Stimulated activated CD4-positive, alpha-beta T cell treated with anti-CD3 and anti-CD28 coated beads, Interleukin-4, amount 100 ng/mL, for 48 hours (primary cell): ENCODE data around the gene JDP2.
A peak's percentile ranks its signal among the peaks of the same experiment; 100 is the strongest.
"Not testable (repeated sequence)": the region's sequence is repeated elsewhere in the genome, so short reads cannot be mapped to it uniquely, and the experiment has no call there.

Source experiments
- DNase-seq, 2 donors: peaks; one replicate each; pipeline ENCODE4 v3.0.0-alpha.2; 2020; ENCODE audit warnings: low read depth in 2 of 2

The JDP2 gene, protein sequence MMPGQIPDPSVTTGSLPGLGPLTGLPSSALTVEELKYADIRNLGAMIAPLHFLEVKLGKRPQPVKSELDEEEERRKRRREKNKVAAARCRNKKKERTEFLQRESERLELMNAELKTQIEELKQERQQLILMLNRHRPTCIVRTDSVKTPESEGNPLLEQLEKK

DNA sequence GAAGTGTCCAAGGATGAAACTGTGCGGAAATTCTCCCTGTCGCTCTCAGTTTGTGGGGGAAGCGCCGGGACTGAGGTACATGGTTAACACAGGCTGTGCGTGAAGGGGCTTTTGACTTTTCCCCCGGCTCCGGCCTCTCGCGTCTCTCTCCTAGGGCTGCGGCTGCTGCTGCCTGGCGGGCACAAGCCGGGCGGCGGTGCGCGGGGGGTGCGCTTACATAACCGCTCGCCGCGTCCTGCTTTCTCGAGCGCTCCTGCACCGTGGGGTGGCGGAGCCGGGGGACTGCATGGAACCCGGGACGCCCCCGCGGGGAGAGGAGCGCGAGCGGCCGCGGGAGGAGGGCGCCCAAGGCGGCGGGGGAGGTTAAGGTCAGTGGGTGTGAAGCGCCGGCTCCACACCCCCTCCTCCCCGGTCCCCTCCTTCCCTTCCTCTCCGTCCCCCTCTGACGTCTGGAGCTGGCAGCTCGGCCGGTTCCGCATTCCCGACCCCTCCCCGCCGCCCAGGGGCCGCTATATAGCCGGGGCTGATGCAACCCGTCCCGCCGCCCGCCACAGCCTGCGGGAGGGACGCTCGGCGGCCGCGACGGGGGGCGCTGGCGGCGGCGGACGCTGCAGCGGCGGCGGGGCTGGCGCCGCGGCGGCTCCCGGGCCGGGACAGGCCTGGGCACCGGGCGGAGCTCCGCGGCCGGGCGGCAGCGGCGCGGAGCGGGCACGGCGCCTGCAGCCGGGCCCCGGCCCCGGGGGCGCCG is at the start of gene JDP2:
TSS of gene JDP2 (plus strand) at position 541 of the 748 bp plus-strand sequence. CDS start 9,899 bp downstream, outside the sequence.
- peak; percentile 16 to 30 for DNase-seq

DNA sequence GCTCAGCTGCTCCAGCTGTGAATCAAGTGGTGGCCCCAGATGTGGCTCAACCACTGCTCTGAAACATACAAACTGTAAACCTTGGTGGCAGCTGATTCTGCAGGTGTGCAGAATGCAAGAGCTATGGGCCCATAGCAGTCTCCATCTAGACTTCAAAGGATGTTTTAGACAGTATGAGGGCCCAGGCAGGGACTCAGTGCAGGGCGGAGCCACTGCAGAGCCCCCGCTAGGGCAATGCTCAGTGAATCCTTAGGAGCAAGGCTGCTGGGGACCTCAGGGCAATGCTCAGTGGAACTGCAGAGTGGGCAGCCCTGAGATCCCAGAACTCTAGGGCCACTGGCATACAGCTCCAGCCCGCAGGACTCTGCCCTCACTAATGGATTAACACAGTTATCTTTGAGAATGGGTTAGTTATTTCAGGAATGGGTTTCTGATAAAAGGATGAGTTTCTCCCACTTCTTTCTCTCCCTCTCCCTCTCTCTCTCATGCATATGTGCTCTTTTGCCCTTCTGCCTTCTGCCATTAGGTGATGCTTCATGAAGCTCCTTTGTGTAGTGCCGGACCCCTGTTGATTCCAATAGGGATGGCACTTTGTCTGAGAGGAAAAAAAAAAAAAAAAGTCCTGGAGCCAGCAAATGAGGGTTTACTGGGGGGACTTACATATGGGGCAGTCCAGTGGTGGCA is 48.4 kb upstream of the JDP2 start:
- DNase-seq = no peak

DNA sequence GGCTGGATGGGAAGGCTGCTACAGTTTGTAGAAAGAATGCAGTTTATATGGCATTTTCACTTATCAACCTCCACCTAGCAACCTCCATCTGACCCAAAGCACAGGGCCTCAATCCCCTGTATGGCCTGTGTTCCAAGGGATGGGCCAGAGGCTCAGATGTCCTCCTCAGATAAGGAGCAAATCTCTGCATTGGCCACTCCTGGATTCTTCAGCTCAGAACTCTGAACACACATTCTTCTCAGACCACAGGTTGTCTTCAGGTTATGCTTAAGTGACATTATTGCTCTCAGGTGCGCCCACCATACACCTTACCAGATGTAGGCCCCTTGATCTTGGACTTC is 47.9 kb upstream of the JDP2 start:
- DNase-seq = no peak

DNA sequence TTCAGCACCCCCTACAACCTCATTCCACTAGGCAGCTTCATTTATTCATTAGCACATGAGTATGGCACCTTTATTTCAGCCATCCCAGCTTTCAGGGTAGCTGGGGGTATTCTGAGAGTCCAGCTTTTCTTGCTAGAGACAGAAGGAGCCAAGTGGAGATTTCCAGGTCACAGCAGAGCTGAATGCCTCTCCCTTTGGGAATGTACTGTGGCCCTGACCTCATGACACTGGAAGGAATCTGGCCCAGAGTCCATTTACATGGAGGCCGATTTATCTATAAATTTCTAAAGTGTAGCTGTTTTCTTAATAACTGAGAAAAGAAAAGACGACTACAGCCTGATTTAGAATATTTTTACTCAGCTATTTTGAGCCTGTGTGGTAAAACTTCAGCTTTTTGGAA is 47.2 kb upstream of the JDP2 start:
- DNase-seq = no peak

DNA sequence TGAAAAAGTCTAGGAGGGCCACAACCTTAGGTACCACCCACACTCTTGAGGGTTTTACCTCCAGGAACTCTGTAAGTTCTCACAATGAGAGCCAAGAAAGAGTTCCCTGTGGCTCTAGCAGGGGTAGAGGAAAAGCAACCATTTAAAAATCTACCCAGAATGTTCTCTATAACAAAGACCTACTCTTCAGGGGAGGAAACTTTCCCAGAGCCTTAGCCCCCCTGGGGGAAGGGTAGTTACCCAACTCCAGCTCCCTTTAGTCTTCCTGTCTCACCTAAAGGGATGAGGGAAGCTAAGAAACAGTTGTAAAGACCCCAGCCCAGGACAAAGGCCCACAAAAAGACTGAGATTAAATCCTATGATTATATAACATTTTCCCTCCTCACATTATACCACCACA is 46.2 kb upstream of the JDP2 start:
- DNase-seq = no peak

DNA sequence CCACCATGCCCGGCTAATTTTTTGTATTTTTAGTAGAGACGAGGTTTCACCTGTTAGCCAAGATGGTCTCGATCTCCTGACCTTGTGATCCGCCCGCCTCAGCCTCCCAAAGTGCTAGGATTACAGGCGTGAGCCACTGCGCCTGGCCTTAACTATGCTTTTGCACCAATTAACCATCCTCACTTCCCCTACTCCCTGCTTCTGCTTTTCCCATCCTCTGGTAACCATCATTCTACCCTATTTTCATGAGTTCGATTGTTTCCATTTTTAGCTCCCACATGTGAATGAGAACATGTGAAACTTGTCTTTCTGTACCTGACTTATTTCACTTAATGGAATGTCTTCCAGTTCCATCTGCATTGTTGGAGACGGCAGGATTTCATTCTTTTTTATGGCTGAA is 44.6 kb upstream of the JDP2 start:
- DNase-seq = not testable (repeated sequence)

DNA sequence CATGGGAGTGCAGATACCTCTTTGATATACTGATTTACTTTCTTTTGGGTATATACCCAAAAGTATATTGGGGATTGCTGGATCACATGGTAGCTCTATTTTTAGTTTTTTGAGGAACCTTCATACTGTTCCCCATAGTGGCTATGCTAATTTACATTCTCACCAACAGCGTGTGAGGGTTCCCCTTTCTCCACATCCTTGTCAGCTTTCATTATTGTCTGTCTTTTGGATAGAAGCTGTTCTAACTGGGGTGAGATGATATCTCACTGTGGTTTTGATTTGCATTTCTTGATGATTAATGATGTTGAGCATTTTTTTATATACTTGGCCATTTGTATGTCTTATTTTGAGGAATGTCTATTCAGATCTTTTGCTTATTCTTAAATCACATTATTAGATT is 44.1 kb upstream of the JDP2 start:
- DNase-seq = no peak

DNA sequence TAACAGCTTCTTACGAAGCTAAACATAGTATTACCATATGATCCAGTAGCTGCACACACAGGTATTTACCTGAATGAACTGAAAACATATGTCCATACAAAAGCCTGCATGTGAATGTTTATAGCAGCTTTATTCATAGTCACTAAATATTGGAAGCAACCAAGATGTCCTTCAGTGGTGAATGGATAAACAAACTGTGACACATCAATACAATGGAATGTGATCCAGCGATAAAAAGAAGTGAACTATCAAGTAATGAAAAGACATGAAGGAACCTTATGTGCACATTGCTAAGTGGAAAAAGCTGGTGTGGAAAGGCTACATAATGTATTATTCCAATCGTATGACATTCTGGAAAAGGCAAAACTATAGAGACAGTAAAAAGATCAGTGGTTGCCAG is 38.1 kb upstream of the JDP2 start:
- no peak for DNase-seq

DNA sequence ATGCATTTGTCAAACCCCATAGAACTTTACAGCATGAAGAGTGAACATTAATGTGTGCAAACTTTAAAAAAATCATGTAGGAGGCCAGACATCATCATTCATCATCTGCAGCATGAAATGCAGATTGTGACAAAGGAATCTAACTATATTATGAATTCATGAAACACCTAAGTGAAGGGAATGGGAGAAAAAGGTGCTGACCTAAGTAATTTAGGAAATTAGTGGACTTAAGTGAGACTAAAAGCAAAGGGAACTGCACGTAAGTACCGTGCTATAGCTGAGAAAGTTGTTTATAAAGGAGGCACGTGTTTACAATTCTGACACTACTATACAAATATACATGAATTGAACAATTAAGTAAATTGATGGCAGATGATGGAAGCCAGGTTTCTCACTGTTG is 37.6 kb upstream of the JDP2 start:
- no peak for DNase-seq

DNA sequence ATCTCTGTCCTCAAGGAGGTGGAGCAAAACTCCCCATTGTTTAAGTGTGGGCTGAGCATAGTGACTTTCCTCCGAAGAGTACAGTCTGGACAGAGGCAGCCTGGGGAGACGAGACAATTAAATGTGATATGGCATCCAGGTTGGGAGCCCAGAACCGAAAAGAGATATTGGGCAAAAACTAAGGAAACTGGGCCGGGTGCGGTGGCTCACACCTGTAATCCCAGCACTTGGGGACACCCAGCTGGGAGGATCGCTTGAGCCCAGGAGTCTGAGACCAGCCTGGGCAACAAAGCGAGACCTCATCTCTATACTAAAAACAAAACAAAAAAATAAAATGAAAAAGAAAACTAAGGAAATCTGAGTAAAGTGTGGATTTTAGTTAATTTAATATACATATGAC is 35.9 kb upstream of the JDP2 start:
- DNase-seq = no peak

DNA sequence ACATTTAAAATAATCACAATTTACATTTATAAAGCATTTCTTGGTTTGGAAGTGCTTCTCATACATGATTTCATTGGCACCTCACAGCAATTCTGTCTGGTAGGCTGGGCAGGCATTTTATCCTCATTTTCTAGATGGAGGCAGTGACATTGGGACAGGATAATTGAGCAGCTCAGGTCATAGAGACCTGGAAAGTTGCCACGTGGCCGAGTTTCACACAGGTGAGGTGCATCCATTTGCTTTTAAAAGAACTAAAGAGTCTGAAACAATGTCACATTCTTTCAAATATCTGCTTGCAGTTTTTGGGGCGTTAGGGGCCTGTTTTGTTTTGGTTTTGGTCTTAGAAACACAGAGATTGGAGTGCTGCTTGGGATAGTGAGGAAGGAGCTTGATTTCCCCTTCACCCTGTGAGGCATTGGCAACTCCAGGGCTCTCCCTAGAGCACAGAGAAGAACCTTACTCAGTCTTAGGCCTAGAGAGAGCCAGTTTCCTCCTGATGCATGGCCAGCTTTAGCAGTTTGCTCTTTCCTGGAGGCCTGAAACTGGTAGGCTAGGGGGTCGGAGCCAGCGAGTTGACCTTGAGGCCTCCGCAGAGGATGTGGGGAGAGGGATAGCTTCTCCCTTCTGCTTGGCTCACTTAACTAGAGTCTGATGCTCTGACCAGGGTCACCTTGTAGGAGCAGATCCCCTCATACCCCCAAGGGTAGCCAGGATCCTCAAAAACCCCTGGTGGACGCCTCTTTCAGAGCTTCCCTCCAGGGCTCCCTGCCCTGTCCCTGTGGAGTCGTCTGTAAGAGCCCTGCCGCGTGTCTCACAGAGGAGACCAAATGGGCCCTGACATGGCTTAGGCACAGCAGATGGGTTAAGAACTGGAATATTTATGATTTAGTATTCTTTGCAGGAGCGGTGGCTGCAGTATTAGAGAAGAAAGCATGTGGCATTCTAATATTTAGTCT is 34.9 kb upstream of the JDP2 start:
- no peak for DNase-seq

DNA sequence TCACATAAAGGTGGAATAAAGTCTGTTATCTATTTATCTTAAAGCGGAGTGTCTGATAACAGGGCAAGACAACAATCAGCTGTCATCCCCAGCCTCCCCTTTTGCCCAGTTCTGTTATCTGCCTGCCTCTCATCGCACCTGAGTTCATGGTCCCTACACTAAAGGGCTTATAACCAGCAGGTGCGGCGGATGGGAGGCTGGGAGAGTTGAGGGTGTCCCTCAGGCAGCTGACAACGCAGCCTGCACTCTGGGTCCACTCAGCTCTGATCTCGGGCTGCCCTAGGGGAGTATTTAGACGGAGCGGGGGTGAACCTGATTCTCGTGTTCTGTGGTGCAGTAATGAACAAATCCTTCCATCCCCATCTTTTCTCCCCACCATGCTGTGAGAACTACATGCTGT is 34.0 kb upstream of the JDP2 start:
- DNase-seq = no peak

DNA sequence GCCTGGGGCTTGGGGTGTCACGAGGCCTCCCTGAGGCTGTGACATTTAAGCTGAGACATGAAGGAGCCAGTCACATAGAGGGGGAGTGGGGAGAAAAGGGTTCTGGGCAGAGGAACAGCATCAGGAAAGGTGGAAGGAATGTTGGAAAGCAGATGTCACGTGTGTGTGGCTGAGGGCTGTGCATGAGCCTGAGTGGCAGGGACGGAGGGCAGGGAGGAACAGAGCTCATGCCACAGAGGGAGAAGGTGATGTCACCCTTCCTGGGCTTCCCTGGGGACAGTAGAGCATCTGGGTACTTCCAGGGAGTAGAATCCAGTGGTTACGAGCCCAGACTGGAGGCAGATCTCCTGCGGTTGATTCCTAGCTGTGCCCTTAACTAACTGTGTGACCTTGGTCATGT is 32.0 kb upstream of the JDP2 start:
- DNase-seq = no peak

DNA sequence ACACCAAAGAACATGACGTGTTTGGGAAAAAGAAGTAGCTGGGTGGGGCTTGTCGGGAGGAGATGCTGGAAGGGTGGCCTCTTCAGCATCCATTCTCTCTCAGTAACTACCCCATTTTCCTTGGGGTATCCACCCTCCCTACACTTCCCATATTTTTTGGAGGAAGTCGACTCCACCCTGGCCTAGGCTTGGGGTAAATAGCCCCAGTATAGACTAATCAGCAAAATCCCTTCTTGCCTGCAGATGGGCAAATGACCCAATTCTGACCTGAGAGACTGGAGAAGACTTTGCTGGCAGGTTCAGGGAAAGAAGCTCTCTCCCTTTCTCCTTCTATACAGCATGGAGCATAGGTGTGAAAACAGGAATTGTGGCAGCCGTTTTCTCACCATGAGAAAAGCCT is 28.5 kb upstream of the JDP2 start:
- DNase-seq = no peak

DNA sequence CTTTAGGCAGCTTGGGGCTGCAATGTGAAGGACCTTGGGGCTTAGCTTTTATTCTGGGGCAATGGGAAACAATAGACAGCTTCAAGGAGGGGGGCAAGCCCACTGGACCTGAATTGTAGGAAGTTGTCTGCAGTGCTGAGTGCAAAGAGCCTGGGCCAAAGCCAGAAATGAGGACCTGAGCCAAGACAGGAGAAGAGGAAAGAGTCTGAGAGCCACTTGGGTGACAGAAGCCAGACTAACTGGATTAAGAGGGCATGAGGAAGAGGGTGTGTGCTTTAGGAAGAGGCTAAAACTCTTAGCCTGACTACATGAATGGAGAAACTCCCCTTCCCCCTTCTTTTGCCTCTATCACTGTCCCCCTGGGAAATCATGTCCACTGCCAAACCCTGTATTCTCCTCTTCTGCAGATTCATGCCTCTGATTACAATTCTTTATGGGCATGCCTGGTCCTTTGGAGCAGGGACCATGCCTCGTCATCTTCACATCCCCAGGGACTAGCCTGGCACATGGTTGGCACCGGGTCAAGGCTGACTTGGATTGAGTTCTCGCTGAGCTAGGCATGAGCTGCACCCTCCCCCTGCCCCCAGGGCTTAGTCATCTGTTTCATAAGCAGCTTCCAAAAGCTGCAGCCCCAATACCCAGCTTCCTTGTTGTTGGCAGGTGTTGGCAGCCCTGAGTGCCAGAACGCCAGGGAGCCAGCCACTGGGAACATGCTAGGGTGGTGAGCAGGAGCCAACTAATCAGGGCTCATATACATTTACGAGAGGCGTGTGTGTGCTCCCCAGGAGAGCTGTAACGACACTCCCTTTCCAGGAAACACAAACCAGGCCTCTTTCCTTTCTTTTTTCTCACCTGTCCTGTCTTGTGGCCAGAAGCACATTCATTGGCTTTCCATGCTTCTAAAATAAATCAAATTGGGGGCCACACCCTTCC is 27.7 kb upstream of the JDP2 start:
- DNase-seq = no peak

DNA sequence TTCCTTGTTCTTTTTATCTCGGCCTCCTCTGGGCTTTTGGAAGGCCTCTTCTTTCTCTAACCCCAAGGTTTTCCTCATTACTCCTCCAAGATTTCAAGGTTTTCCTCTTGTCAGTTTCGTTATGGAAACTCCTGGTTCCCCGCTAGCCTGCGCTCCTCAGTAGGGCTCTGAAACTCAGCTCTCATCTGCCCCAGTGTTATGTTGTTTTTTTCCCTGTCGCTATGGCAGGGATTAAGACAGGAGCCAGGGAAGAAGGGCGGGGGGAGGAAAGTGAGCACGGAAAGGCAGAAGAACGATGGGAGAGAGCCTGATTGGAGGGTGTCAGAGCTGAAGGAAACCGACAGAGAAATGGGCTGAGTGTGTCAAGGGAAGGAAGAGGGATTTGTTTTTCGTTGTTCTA is 26.5 kb upstream of the JDP2 start:
- no peak for DNase-seq

DNA sequence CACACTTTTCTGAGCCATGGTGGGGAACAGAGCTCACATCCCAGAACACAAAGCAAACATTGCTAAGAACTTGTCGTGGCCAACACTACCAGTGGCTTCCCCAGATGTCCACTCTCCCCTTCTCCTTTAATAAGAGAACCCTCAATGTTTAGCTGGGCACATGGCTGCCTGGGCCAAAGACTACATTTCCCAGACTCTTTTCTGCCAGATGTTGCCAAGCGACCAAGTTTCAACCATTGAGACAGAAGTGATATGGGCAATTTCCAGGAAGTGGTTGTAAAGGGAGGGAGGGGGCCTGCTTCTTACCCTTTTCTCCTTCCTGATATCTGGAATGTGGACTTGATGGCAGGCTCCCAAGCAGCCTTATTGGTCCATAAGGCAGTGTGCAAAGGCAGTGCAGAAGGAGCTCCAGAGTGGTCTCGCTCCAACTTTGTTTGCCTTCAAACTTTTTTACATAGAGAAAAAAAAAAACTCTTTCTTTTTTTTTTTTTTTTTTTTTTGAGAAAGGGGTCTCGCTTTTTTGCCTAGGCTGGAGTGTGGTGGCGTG is 24.9 kb upstream of the JDP2 start:
- DNase-seq = no peak

DNA sequence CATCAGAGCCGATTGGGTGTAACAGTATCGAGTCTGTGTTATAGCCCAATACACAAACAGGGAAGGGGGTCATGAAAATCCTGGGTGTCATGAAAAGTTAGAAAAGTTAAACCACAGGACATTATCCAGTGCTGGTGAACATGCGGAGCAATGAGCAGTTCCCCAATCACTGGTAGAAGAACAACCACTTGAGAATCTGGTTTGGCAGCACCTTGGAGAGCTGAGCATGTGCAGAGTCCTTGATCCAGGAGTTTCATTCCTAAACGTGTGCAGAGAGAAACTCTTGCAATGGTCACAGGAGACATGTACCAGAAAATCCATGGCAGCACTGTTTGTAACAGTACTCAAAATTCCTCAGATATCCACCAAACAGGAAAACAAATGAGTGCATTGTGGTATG is 23.0 kb upstream of the JDP2 start:
- no peak for DNase-seq

DNA sequence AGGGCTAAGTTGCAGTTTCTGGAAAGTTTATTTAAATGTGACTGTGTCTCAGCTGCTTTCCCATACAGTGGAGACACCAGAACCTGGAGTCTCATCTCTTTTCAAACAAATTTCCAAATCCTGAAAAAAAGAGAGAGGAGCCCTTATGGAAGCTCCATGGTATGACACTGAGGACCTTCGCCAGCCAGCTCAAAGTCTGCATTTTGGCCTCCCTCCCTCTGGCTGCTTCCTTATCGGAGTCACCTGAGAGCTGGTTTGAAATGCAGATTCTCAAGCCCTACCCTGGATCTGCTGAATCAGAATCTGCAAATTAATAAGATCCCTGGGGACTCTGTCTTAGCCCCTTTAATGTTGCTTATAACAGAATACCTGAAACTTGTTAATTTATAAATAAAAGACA is 21.7 kb upstream of the JDP2 start:
- DNase-seq = no peak

DNA sequence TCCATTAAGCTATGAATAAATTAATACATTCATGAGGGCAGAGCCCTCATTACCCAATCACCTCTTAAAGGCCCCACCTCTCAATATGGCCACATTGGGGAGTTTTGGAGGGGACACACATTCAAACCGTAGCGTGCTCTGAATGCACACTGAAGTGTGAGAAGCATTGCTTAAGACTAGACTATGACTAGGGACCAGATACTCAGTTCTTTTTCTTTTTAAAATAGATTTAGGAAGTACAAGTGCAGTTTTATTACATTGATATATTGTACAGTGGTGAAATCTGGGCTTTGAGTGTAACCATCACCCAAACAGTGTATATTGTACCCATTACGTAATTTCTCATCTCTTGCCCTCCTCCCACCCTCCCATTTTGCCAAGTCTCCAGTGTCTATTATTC is 21.0 kb upstream of the JDP2 start:
- no peak for DNase-seq
